Aorta (tissue), 5 donors: ENCODE measurements around the gene CD109. TPM values are rescaled to one million over a fixed set of nuclear protein-coding genes. Genes with fewer than 3 reads are reported as not detected.
A peak's percentile ranks its signal among the peaks of the same experiment; 100 is the strongest.

Experiments
- ATAC-seq: fragments of 200-7000 bp; cut with Tn5 transposase; one replicate; pipeline ENCODE4 v1.9.1; 2022; ENCODE audit warnings: moderate library complexity; ENCODE audit not compliant: low FRiP score
- DNase-seq, 2 donors: peaks; one replicate each; pipeline ENCODE4 v3.0.0-alpha.2; 2020
- H3K27ac ChIP-seq, 2 donors: one replicate each; pipeline ENCODE4 v1.5.1; 2013; ENCODE audit warnings: low read length in 2 of 2, mild to moderate bottlenecking in 2 of 2, moderate library complexity in 2 of 2, control low read depth in 1 of 2, inconsistent platforms in 1 of 2, low read depth in 1 of 2
- H3K27me3 ChIP-seq, 2 donors: one replicate each; pipeline ENCODE4 v1.6.1; 2013; ENCODE audit warnings: control low read depth in 1 of 2, low read length in 1 of 2, mild to moderate bottlenecking in 1 of 2, moderate library complexity in 1 of 2; ENCODE audit not compliant: insufficient read depth in 2 of 2, control insufficient read depth in 1 of 2
- H3K36me3 ChIP-seq, 2 donors: one replicate each; pipeline ENCODE4 v1.6.1; 2013; ENCODE audit warnings: control low read depth in 1 of 2, low read length in 1 of 2, mild to moderate bottlenecking in 1 of 2; ENCODE audit not compliant: insufficient read depth in 2 of 2, control insufficient read depth in 1 of 2
- H3K4me1 ChIP-seq, 2 donors: one replicate each; pipeline ENCODE4 v1.6.1; 2013; ENCODE audit warnings: low read length in 2 of 2, control low read depth in 1 of 2, mild to moderate bottlenecking in 1 of 2, moderate library complexity in 1 of 2; ENCODE audit not compliant: insufficient read depth in 2 of 2, control insufficient read depth in 1 of 2
- H3K4me3 ChIP-seq, 2 donors: one replicate each; pipeline ENCODE4 v1.5.1; 2013; ENCODE audit warnings: low read length in 2 of 2, control low read depth in 1 of 2, mild to moderate bottlenecking in 1 of 2
- H3K9me3 ChIP-seq: one replicate; pipeline ENCODE4 v1.6.1; 2013; ENCODE audit warnings: mild to moderate bottlenecking, low read length; ENCODE audit not compliant: control insufficient read depth
- WGBS, 2 donors: extraction: QIAGEN DNeasy Blood & Tissue Kit; methylation state at CpG; one replicate each; pipeline ENCODE4 v1.1.7; 2013; 5-methylcytosine and 5-hydroxymethylcytosine counted together
- intact Hi-C, 2 donors: fragments of 100-400 bp; cut with DNase I; formaldehyde crosslinking; loops; one replicate each; pipeline versions ENCODE4 v1.14.2 to v1.15.0; 2022
- polyA plus RNA-seq, 2 donors: library from polyadenylated mRNA; stranded (reverse); fragments of 200-250 nt; gene quantifications; one replicate each; pipeline ENCODE4 v1.2.3, GENCODE V29; 2013
- total RNA-seq, 2 donors: library from RNA; stranded (reverse); fragmentation: NEBNext Ultra II Directional; extraction: Animal tissue kit (Norgen Biotek cat#: 25700); gene quantifications; one replicate each; pipeline ENCODE4 v1.2.1, GENCODE V29; 2021
- donor health status: healthy with polysubstance abuse.
- donor health status: Bipolar disorder and iron deficiency.
- donor health status: DM: no; HTN: no; CAD: no.
- donor health status: DM: no; HTN: no; CAD: no.
- donor health status: DM: yes; HTN: yes; CAD: no.

The CD109 gene
- total and polyA plus RNA-seq, 4 donors: 1.9 to 29.8 (median 15.2) TPM

DNA sequence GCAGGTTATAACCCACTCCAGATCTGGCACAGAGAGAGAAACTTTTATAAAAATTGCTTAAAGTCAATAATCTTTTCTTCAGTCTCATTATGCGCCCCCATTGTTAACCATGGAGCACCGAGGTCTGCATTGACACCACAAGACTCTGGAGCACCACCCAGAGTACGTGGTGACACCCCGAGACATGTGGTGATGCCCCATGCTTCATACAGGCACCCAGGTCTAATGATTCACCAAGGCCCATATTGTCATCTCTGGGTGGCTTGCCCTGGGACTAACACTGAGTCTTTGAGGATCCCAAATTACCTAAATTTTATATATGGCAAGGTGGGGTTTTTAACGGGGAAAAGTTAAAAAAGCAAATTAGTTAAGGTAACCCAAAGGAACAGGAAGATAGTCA, 31.1 kb downstream of the CD109 start:
- ATAC-seq (no peak), DNase-seq (no peak)
- no peaks in the 10 kb centered on the region for H3K27me3 ChIP-seq
- no peak overlapping the region for H3K4me3 ChIP-seq
- H3K36me3 ChIP-seq: no peaks in the 10 kb centered on the region
- H3K4me1 ChIP-seq: no peaks in the 10 kb centered on the region
- no peaks in the 10 kb centered on the region for H3K9me3 ChIP-seq
- H3K27ac ChIP-seq: no peak overlapping the region
- intact Hi-C loops: no loop called here
- 94 to 95% methylated on average over 5 of the region's 5 CpGs for WGBS, 2 donors

DNA sequence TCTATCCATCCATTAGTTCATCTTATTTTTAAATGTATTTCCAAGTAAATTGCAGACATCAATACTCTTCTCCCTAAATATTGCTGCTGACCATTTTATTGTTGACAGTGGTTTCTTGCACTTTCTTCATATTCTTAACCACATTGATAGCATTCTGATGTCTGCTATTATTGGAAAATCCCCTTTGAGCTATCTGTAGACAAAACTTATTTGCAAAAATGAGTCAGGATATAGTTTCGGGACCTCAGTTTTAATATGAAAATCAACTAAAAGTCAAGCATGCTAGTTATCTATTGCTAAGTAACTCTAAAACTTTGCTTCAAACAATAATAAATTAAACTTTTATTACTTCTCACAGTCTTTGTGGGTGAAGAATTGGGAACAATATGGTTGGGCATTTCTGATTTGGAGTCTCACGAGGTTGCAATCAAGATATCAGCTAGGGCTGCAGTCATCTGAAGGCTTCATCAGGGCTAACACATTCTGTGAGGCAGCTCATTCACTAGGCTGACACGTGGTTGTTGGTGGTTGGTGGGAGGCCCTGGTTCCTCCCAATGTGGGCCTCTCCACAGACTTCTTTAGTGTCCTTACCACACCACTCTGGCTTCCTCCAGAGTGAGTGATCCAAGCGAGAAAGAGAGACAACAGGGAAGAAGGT, 32.7 kb downstream of the CD109 start:
- WGBS, 2 donors: 82 to 91% methylated on average over 4 of the region's 4 CpGs
- Histone ChIP-seq H3K4me3 (no peak overlapping the region), H3K4me1 (no peaks in the 10 kb centered on the region), H3K27me3 (no peaks in the 10 kb centered on the region), H3K36me3 (no peaks in the 10 kb centered on the region), H3K27ac (no peak overlapping the region), H3K9me3 (no peaks in the 10 kb centered on the region)
- DNase-seq (no peak), ATAC-seq (no peak)
- intact Hi-C loops: no loop called here

DNA sequence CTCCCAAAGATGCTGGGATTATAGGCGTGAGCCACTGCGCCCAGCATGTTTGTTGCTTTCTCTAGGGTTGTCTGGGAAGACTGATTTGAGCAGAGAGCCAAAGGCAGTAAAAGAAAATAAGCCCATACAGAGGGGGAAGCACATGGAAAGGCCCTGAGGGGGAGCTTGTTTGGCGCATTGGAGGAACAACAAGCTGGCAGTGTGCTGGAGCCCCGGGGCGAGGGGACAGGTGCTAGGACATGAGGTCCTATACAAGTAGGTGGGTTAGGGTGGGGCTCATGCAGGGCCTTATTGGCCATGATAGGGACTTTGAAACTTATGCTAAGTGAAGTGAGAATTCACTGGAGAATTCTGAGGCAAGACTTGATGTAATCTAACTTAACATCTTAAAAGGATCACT, 35.3 kb downstream of the CD109 start:
- DNase-seq: no peak
- Histone ChIP-seq H3K27me3 (no peaks in the 10 kb centered on the region), H3K4me1 (no peaks in the 10 kb centered on the region), H3K36me3 (no peaks in the 10 kb centered on the region), H3K4me3 (no peak overlapping the region), H3K9me3 (no peaks in the 10 kb centered on the region), H3K27ac (no peak overlapping the region)
- intact Hi-C loops: no loop called here
- ATAC-seq: no peak
- WGBS, 2 donors: 94 to 96% methylated on average over 5 of the region's 5 CpGs

DNA sequence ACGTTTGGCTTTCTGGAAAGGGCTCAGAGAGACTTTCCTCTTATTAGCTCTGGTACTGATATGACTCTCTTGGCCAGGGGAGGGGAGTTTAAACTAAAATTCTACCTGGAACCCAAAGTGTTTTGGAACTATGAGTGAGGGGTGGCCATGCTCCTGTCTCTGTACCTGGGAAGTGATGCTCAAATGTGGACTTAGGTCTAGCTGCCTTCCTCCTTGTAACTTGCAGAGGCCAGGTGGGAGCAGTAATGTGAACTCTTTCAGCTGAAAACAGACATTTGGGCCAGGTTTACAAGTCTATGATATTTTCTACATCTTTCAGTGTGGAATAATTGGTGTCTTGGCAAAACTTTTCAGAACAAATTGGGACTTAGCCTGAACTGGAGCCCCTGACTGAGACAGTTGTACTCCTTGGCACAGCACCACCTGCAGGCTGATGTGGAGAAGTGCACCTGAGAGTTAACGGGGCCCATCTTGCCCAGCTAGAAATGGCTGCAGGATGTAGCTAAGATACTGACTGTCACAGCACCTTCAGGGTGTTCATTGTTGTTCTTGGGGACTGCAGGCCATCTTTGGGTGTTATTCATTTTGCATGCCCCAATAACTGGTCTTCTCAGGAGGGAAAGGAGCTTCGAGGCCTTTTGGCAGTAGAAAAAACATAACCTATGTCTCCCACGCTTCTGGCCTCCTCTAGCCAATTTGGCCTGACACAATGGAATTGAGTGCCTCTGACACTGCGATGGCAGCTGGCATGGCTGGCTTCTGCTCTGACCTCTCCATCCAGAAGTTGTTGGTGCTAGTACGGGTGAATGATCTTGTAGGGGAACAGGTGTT, 37.1 kb downstream of the CD109 start:
- Histone ChIP-seq H3K27me3 (no peaks in the 10 kb centered on the region), H3K36me3 (no peaks in the 10 kb centered on the region), H3K4me1 (no peaks in the 10 kb centered on the region), H3K4me3 (no peak overlapping the region), H3K9me3 (no peaks in the 10 kb centered on the region), H3K27ac (no peak overlapping the region)
- peak; percentile 73 to 77 for DNase-seq
- 54 to 60% methylated on average over 6 of the region's 6 CpGs for WGBS, 2 donors
- intact Hi-C loops: loop anchor here (2.0 kb wide), 1 partner anchor 56 kb away; no protein-coding TSS in a partner anchor
- peak; percentile 90 for ATAC-seq

DNA sequence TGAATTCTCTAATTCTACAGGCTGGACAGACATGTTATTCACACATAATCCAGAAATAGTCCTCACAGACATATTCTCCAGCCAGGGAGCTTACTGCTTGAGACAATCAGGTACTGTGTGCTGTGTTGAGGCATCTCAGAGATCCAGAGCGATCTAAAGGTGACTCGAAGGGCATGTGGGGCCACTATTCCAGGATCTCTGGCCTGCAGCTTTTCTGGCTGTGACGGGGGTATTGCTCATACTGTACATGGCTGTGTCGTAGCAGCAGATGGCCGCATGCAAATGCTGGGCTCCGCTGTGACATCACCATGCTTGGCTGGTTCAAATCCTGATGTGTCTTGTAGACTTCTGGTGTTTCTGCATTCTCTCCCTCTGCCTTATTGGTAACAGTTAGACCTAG, 37.8 kb downstream of the CD109 start:
- H3K9me3 ChIP-seq: no peaks in the 10 kb centered on the region
- no peaks in the 10 kb centered on the region for H3K4me1 ChIP-seq
- ATAC-seq (no peak), DNase-seq (no peak)
- WGBS, 2 donors: 93 to 94% methylated on average over 6 of the region's 6 CpGs
- intact Hi-C loops: loop anchor here (2.0 kb wide), 1 partner anchor 57 kb away; no protein-coding TSS in a partner anchor
- no peak overlapping the region for H3K4me3 ChIP-seq
- no peak overlapping the region for H3K27ac ChIP-seq
- no peaks in the 10 kb centered on the region for H3K36me3 ChIP-seq
- no peaks in the 10 kb centered on the region for H3K27me3 ChIP-seq

DNA sequence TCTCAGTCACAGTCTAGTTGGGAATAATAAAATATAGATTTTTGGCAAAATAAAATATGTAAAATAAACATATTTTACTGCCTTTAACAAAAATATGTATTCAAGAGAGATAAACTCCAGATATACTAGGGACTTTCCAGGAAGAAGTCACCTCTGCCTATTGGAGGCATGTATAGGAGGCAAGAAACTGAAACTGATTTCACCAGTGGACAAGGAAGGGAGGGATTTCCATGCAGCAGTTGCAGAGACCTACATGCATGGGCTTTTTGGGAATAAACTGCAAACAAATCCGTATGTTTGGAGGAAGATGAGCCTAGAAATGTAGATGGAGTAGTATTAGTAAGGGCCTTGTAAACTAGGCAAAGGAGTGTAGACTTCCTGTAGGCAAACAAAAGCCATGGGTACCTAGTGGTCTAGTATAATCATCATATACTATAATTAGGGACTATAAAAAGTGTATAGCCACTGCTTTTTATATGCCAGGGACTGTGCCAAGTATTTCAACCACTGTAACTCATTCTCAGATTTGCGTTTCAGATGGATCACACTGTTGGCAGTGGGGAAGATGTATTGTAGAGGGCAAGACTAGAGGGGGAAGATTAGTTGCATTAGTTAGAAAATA, 38.9 kb downstream of the CD109 start:
- ATAC-seq: no peak
- Histone ChIP-seq H3K27ac (no peak overlapping the region), H3K27me3 (no peaks in the 10 kb centered on the region), H3K4me3 (no peak overlapping the region), H3K4me1 (no peaks in the 10 kb centered on the region), H3K36me3 (no peaks in the 10 kb centered on the region), H3K9me3 (no peaks in the 10 kb centered on the region)
- no peak for DNase-seq
- intact Hi-C loops: loop anchor here in 1 of 2 donors (5.0 kb wide), 1 partner anchor 1472 kb away; the partner anchor contains the start of gene COL12A1
- 82 to 88% methylated on average over 2 of the region's 2 CpGs for WGBS, 2 donors

DNA sequence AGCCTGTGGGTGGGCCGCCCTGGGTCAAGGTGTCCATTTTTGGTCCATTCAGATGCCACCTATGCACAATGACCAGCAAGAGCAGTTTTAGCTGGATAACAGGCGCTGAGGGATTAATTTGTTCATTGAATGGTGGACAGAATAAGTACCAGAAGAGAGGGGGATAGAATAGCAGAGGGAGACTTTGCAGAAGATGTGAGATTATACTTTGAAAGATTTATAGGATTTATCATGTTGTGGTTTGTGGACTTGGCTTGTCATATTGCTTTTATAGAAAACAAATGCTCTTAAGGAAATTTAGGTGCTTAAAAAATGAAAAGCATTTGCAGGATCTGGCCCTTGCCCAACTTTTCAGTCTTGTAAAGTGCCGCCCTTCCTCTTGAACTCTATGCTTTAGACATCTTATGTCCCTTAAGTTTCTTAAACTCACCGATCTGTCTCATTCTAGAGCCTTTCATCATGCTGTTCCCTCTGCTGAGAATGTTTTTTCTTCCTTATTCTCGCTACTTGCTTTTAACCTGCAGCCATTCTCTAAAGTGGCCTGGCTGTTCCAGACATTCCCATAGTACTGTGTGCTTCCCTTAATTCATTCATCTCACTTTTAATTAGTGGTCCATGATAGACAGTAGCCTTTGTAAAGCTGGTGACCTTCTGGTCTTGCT, 42.5 kb downstream of the CD109 start:
- DNase-seq (no peak), ATAC-seq (no peak)
- 66 to 70% methylated on average over 5 of the region's 5 CpGs for WGBS, 2 donors
- Histone ChIP-seq H3K27ac (no peak overlapping the region), H3K36me3 (no peaks in the 10 kb centered on the region), H3K27me3 (no peaks in the 10 kb centered on the region), H3K9me3 (no peaks in the 10 kb centered on the region), H3K4me1 (no peaks in the 10 kb centered on the region), H3K4me3 (no peak overlapping the region)
- intact Hi-C loops: loop anchor here (2.0 to 5.0 kb wide), 2 partner anchors 1469 to 1472 kb away; partner anchors contain the start of gene COL12A1 (in 1 of the 2)

DNA sequence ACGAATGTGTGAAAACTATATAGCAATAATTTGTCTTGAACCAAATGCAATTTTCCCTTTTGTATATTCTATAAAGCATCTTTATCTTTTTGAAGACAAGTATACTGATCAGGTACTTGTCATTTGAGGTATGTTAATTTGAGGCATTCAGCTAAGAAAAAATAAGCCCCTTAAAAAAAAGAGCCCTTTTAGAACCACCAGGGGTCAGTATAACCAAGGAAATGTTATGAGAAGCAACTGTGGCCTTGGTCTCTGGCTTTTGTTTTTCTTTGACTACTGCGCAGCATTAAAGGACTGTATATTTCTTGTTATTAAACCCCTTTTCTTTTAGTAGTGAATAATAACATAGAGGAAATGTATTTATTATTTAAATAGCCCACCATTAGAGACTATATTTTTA, 43.1 kb downstream of the CD109 start:
- Histone ChIP-seq H3K27me3 (no peaks in the 10 kb centered on the region), H3K4me1 (no peaks in the 10 kb centered on the region), H3K27ac (no peak overlapping the region), H3K36me3 (no peaks in the 10 kb centered on the region), H3K9me3 (no peaks in the 10 kb centered on the region), H3K4me3 (no peak overlapping the region)
- 51 to 54% methylated on average over 2 of the region's 2 CpGs for WGBS, 2 donors
- DNase-seq: no peak
- peak; percentile 65 for ATAC-seq
- intact Hi-C loops: loop anchor here (2.0 to 5.0 kb wide), 2 partner anchors 1468 to 1472 kb away; partner anchors contain the start of gene COL12A1 (in 1 of the 2)
